Suprapubic skin (tissue), 4 donors: Measurements from ENCODE around the gene EMILIN3. TPM values are rescaled to one million over a fixed set of nuclear protein-coding genes. Genes with fewer than 3 reads are reported as not detected.

Experiments
- DNase-seq, 2 donors: peaks; one replicate each; pipeline ENCODE4 v3.0.0-alpha.2; 2019; ENCODE audit warnings: low spot score in 2 of 2
- H3K27ac ChIP-seq: fragments of 200-600 bp; sonication (generic); one replicate; pipeline ENCODE4 v1.5.1; 2019
- H3K27me3 ChIP-seq: fragments of 200-600 bp; sonication (generic); one replicate; pipeline ENCODE4 v1.5.1; 2019
- H3K36me3 ChIP-seq: fragments of 200-600 bp; sonication (generic); one replicate; pipeline ENCODE4 v1.5.1; 2019
- H3K4me1 ChIP-seq: fragments of 200-600 bp; sonication (generic); one replicate; pipeline ENCODE4 v1.5.1; 2019
- H3K4me3 ChIP-seq: fragments of 200-600 bp; sonication (generic); one replicate; pipeline ENCODE4 v1.5.1; 2019; ENCODE audit warnings: mild to moderate bottlenecking
- H3K9me3 ChIP-seq: fragments of 200-600 bp; sonication (generic); one replicate; pipeline ENCODE4 v1.5.1; 2019
- CTCF ChIP-seq, 2 donors: fragments of 200-600 bp in 1 of 2; fragments of 450-650 bp in 1 of 2; sonication (generic) in 1 of 2; IDR thresholded peaks; one replicate each; pipeline ENCODE4 v1.5.1; 2016 to 2019; ENCODE audit warnings: antibody characterized with exemption in 2 of 2, mild to moderate bottlenecking in 1 of 2, moderate library complexity in 1 of 2
- EP300 ChIP-seq: sonication (generic); formaldehyde crosslinking; IDR thresholded peaks from one replicate; pipeline ENCODE4 v1.6.1; 2017; ENCODE audit warnings: antibody characterized with exemption
- POLR2A ChIP-seq, 2 donors: fragments of 450-650 bp; IDR thresholded peaks; one replicate each; pipeline ENCODE4 v1.6.1; 2017; ENCODE audit warnings: antibody characterized with exemption in 2 of 2, mild to moderate bottlenecking in 2 of 2, moderate library complexity in 2 of 2
- POLR2AphosphoS5 ChIP-seq, 3 donors: sonication (generic); formaldehyde crosslinking; IDR thresholded peaks; one replicate each; pipeline ENCODE4 v1.6.1; 2017; ENCODE audit warnings: antibody characterized with exemption in 3 of 3
- WGBS: methylation state at CpG from one replicate; pipeline ENCODE4 v1.1.5; 2018; 5-methylcytosine and 5-hydroxymethylcytosine counted together
- total RNA-seq, 4 donors: library from RNA; depleted of rRNA; stranded (reverse); fragments of >200 nt; gene quantifications; one replicate each; pipeline ENCODE4 v1.1.0, GENCODE V29; 2016

EMILIN3 gene
- total RNA-seq, 4 donors from 2014 or later, result 4.4 to 7.5 (median 5.7) TPM

GRCh38 chr20:41379551-41379950 lies 12.9 kb upstream of the EMILIN3 start:
- 81% methylated on average over 2 of the region's 2 CpGs for WGBS
- no peak for DNase-seq
- Histone ChIP-seq H3K36me3 (no peaks in the 10 kb centered on the region), H3K9me3 (no peaks in the 10 kb centered on the region), H3K27me3 (no peaks in the 10 kb centered on the region), H3K27ac (no peak overlapping the region), H3K4me3 (no peak overlapping the region), H3K4me1 (no peaks in the 10 kb centered on the region)
- TF ChIP-seq CTCF (IDR thresholded peaks at IDR 0.05) (no peak), POLR2AphosphoS5 (IDR thresholded peaks at IDR 0.05) (no peak), EP300 (no peak), POLR2A (IDR thresholded peaks at IDR 0.05) (no peak)

- TF ChIP-seq POLR2AphosphoS5 (IDR thresholded peaks at IDR 0.05) (no peak), CTCF (IDR thresholded peaks at IDR 0.05) (no peak), POLR2A (IDR thresholded peaks at IDR 0.05) (no peak), EP300 (no peak)
- Histone ChIP-seq H3K4me3 (no peak overlapping the region), H3K27me3 (no peaks in the 10 kb centered on the region), H3K36me3 (no peaks in the 10 kb centered on the region), H3K9me3 (no peaks in the 10 kb centered on the region), H3K27ac (no peak overlapping the region), H3K4me1 (no peaks in the 10 kb centered on the region)
- DNase-seq, result no peak
- 79% methylated on average over 6 of the region's 6 CpGs for WGBS
These were observed 10.7 kb upstream of the EMILIN3 start for GRCh38 chr20:41377275-41377674.

GRCh38 chr20:41376349-41376748 lies 9.7 kb upstream of the EMILIN3 start:
- Histone ChIP-seq H3K9me3 (no peaks in the 10 kb centered on the region), H3K27ac (no peak overlapping the region), H3K4me1 (no peaks in the 10 kb centered on the region), H3K36me3 (no peaks in the 10 kb centered on the region), H3K4me3 (no peak overlapping the region), H3K27me3 (no peaks in the 10 kb centered on the region)
- WGBS, result 94% methylated on average over 5 of the region's 5 CpGs
- TF ChIP-seq EP300, result no peak
- TF ChIP-seq CTCF (IDR thresholded peaks at IDR 0.05), result no peak
- TF ChIP-seq POLR2AphosphoS5 (IDR thresholded peaks at IDR 0.05), result no peak
- no peak for TF ChIP-seq POLR2A (IDR thresholded peaks at IDR 0.05)
- no peak for DNase-seq

- H3K36me3 ChIP-seq, result no peaks in the 10 kb centered on the region
- TF ChIP-seq EP300, result no peak
- no peak for TF ChIP-seq POLR2A (IDR thresholded peaks at IDR 0.05)
- TF ChIP-seq POLR2AphosphoS5 (IDR thresholded peaks at IDR 0.05), result no peak
- H3K27ac ChIP-seq, result no peak overlapping the region
- no peaks in the 10 kb centered on the region for H3K9me3 ChIP-seq
- DNase-seq, result no peak
- no peak overlapping the region for H3K4me3 ChIP-seq
- 92% methylated on average over 9 of the region's 9 CpGs for WGBS
- H3K4me1 ChIP-seq, result no peaks in the 10 kb centered on the region
- H3K27me3 ChIP-seq, result no peaks in the 10 kb centered on the region
These were observed 9.2 kb upstream of the EMILIN3 start for GRCh38 chr20:41375846-41376245.

- Histone ChIP-seq H3K4me1 (no peaks in the 10 kb centered on the region), H3K27ac (no peak overlapping the region), H3K27me3 (no peaks in the 10 kb centered on the region), H3K4me3 (no peak overlapping the region), H3K36me3 (no peaks in the 10 kb centered on the region), H3K9me3 (no peaks in the 10 kb centered on the region)
- no peak for TF ChIP-seq POLR2AphosphoS5 (IDR thresholded peaks at IDR 0.05)
- TF ChIP-seq CTCF (IDR thresholded peaks at IDR 0.05), result no peak
- TF ChIP-seq EP300, result no peak
- no peak for TF ChIP-seq POLR2A (IDR thresholded peaks at IDR 0.05)
- DNase-seq, result no peak
- 80% methylated on average over 9 of the region's 9 CpGs for WGBS
These were observed 7.6 kb upstream of the EMILIN3 start for GRCh38 chr20:41373931-41374920.
